Liver (tissue), 9 donors: ENCODE measurements around the gene AZGP1. TPM values are rescaled to one million over a fixed set of nuclear protein-coding genes. Genes with fewer than 3 reads are reported as not detected.
"Not testable (repeated sequence)": the region's sequence is repeated elsewhere in the genome, so short reads cannot be mapped to it uniquely, and the experiment has no call there.

ENCODE experiments used
- DNase-seq: peaks from one replicate; pipeline ENCODE4 v3.0.0-alpha.2; 2017; ENCODE audit warnings: low spot score
- H3K27ac ChIP-seq, 2 donors: one replicate each; pipeline ENCODE4 v1.7.0; 2013; ENCODE audit warnings: inconsistent platforms in 2 of 2, low read length in 2 of 2, control low read depth in 1 of 2, low read depth in 1 of 2, mild to moderate bottlenecking in 1 of 2
- H3K27me3 ChIP-seq, 4 donors: one replicate each; pipeline versions ENCODE4 v1.6.1 to v1.7.0; 2013; ENCODE audit warnings: low read length in 3 of 4, inconsistent platforms in 1 of 4, mild to moderate bottlenecking in 1 of 4, moderate library complexity in 1 of 4; ENCODE audit not compliant: control insufficient read depth in 4 of 4, insufficient read depth in 4 of 4
- H3K36me3 ChIP-seq, 4 donors: one replicate each; pipeline versions ENCODE4 v1.6.1 to v1.7.0; 2013; ENCODE audit warnings: low read length in 3 of 4, mild to moderate bottlenecking in 3 of 4, low read depth in 1 of 4, moderate library complexity in 1 of 4; ENCODE audit not compliant: control insufficient read depth in 4 of 4, insufficient read depth in 3 of 4
- H3K4me1 ChIP-seq, 4 donors: one replicate each; pipeline versions ENCODE4 v1.6.1 to v1.7.0; 2013; ENCODE audit warnings: low read length in 3 of 4, mild to moderate bottlenecking in 3 of 4, moderate library complexity in 1 of 4; ENCODE audit not compliant: control insufficient read depth in 4 of 4, insufficient read depth in 4 of 4
- H3K4me3 ChIP-seq, 3 donors: one replicate each; pipeline versions ENCODE4 v1.6.1 to v1.7.0; 2013; ENCODE audit warnings: low read length in 3 of 3, control low read depth in 1 of 3, low read depth in 1 of 3, mild to moderate bottlenecking in 1 of 3
- H3K9ac ChIP-seq, 2 donors: one replicate each; pipeline ENCODE4 v1.7.0; 2013; ENCODE audit warnings: low read length in 2 of 2, mild to moderate bottlenecking in 2 of 2, moderate library complexity in 2 of 2, control low read depth in 1 of 2, low read depth in 1 of 2
- H3K9me3 ChIP-seq, 4 donors: one replicate each; pipeline versions ENCODE4 v1.6.1 to v1.7.0; 2013; ENCODE audit warnings: low read length in 3 of 4; ENCODE audit not compliant: control insufficient read depth in 4 of 4
- EGR1 ChIP-seq, 2 donors: IDR thresholded peaks; 2 replicates each; pipeline ENCODE4 v1.6.1; 2016 to 2018; ENCODE audit warnings: antibody characterized with exemption in 2 of 2, low read depth in 2 of 2
- FOXA1 ChIP-seq: IDR thresholded peaks from 2 replicates; pipeline ENCODE4 v1.6.1; 2016; ENCODE audit warnings: antibody characterized with exemption
- GABPA ChIP-seq, 2 donors: IDR thresholded peaks in 1 of 2; conservative IDR thresholded peaks in 1 of 2; 2 replicates each; pipeline ENCODE4 v1.6.1; 2016; ENCODE audit warnings: antibody characterized with exemption in 2 of 2, mild to moderate bottlenecking in 1 of 2, moderate library complexity in 1 of 2
- HNF4A ChIP-seq, 2 donors: conservative IDR thresholded peaks; 2 replicates each; pipeline ENCODE4 v1.6.1; 2016; ENCODE audit warnings: antibody characterized with exemption in 2 of 2, mild to moderate bottlenecking in 2 of 2
- HNF4G ChIP-seq: IDR thresholded peaks from 2 replicates; pipeline ENCODE4 v1.6.1; 2016; ENCODE audit warnings: antibody characterized with exemption
- JUND ChIP-seq, 2 donors: IDR thresholded peaks; 2 replicates each; pipeline ENCODE4 v1.6.1; 2016; ENCODE audit warnings: antibody characterized with exemption in 2 of 2
- NR2F2 ChIP-seq: IDR thresholded peaks from 2 replicates; pipeline ENCODE4 v1.6.1; 2016; ENCODE audit warnings: antibody characterized with exemption
- RAD21 ChIP-seq, 2 donors: IDR thresholded peaks; 2 replicates each; pipeline ENCODE4 v1.6.1; 2016; ENCODE audit warnings: antibody characterized with exemption in 2 of 2, mild to moderate bottlenecking in 2 of 2
- RXRA ChIP-seq, 2 donors: IDR thresholded peaks; 2 replicates each; pipeline ENCODE4 v1.6.1; 2017 to 2018; ENCODE audit warnings: antibody characterized with exemption in 2 of 2, mild to moderate bottlenecking in 1 of 2
- SP1 ChIP-seq: IDR thresholded peaks from 2 replicates; pipeline ENCODE4 v1.6.1; 2018; ENCODE audit warnings: antibody characterized with exemption, mild to moderate bottlenecking
- TAF1 ChIP-seq: conservative IDR thresholded peaks from 2 replicates; pipeline ENCODE4 v1.6.1; 2016; ENCODE audit warnings: antibody characterized with exemption, mild to moderate bottlenecking
- YY1 ChIP-seq: IDR thresholded peaks from 2 replicates; pipeline ENCODE4 v1.6.1; 2016; ENCODE audit warnings: antibody characterized with exemption, mild to moderate bottlenecking
- WGBS: extraction: QIAGEN DNeasy Blood & Tissue Kit; methylation state at CpG from one replicate; pipeline ENCODE4 v1.1.7; 2013; 5-methylcytosine and 5-hydroxymethylcytosine counted together
- polyA plus RNA-seq, 2 donors: library from polyadenylated mRNA; stranded (reverse) in 1 of 2; unstranded in 1 of 2; fragments of 200-250 nt in 1 of 2; fragments of >200 nt in 1 of 2; fragmentation: Nextera tagmentation in 1 of 2; extraction: Ambion mirVana in 1 of 2; gene quantifications; one replicate each; pipeline versions ENCODE4 v1.2.1 to v1.2.3, GENCODE V29; 2013 to 2015
- total RNA-seq, 2 donors: library from RNA; depleted of rRNA; stranded (reverse); fragments of >200 nt; gene quantifications; one replicate each; pipeline ENCODE4 v1.2.3, GENCODE V29; 2014
- TF ChIP-seq, protein P1 (sequence below): fragments of 150-350 bp; IDR thresholded peaks from 2 replicates; pipeline ENCODE4 v1.5.1; 2017; ENCODE audit warnings: improper control_type of control experiment, low read depth, low read length; ENCODE audit not compliant: missing input control
- TF ChIP-seq, protein P2 (sequence below): IDR thresholded peaks from 2 replicates; pipeline ENCODE4 v1.6.1; 2016; ENCODE audit warnings: antibody characterized with exemption
- TF ChIP-seq, protein P3 (sequence below): IDR thresholded peaks from 2 replicates; pipeline ENCODE4 v1.6.1; 2016; ENCODE audit warnings: antibody characterized with exemption
- TF ChIP-seq, protein P4 (sequence below): IDR thresholded peaks from 2 replicates; pipeline ENCODE4 v1.6.1; 2016; ENCODE audit warnings: antibody characterized with exemption
- donor health status: healthy.
- donor health status: healthy.
- donor health status: healthy.
- donor health status: healthy.
- donor health status: healthy.

AZGP1 gene
- total and polyA plus RNA-seq, 4 donors, result 99.5 to 2,721 (median 1,150) TPM

DNA sequence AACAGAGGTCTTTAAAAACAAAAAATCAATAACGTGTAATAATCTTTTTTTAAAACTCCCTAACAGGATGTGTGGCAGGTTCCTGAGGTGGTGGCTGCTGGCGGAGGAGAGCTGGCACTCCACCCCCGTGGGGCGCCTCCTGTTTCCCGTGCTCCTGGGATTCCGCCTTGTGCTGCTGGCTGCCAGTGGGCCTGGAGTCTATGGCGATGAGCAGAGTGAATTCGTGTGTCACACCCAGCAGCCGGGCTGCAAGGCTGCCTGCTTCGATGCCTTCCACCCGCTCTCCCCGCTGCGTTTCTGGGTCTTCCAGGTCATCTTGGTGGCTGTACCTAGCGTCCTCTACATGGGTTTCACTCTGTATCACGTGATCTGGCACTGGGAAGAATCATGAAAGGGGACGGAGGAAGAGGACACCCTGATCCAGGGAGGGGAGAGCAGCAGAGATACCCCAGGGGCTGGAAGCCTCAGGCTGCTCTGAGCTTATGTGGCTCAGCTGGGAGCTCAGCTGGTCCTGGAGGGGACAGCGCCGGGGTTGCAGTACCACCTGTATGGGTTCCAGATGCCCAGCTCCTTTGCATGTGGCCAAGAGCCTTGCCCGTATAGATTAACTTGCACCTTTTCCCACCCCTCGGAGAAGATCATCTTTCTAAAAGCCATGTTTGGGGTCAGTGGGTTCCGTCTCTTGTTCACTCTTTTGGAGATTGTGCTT, 16.7 kb upstream of the AZGP1 start:
- H3K27ac ChIP-seq, result no peak overlapping the region
- H3K9ac ChIP-seq, result no peak overlapping the region
- no peaks in the 10 kb centered on the region for H3K27me3 ChIP-seq
- no peak for TF ChIP-seq GABPA (IDR thresholded peaks at IDR 0.05 in 1 of 2, conservative IDR thresholded peaks at IDR 0.05 in 1 of 2)
- TF ChIP-seq, protein P1, sequence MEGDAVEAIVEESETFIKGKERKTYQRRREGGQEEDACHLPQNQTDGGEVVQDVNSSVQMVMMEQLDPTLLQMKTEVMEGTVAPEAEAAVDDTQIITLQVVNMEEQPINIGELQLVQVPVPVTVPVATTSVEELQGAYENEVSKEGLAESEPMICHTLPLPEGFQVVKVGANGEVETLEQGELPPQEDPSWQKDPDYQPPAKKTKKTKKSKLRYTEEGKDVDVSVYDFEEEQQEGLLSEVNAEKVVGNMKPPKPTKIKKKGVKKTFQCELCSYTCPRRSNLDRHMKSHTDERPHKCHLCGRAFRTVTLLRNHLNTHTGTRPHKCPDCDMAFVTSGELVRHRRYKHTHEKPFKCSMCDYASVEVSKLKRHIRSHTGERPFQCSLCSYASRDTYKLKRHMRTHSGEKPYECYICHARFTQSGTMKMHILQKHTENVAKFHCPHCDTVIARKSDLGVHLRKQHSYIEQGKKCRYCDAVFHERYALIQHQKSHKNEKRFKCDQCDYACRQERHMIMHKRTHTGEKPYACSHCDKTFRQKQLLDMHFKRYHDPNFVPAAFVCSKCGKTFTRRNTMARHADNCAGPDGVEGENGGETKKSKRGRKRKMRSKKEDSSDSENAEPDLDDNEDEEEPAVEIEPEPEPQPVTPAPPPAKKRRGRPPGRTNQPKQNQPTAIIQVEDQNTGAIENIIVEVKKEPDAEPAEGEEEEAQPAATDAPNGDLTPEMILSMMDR, result no peak
- no peak for TF ChIP-seq RAD21 (IDR thresholded peaks at IDR 0.05)
- no peak for TF ChIP-seq HNF4G
- TF ChIP-seq HNF4A (conservative IDR thresholded peaks at IDR 0.05), result no peak
- TF ChIP-seq RXRA (IDR thresholded peaks at IDR 0.05), result no peak
- H3K9me3 ChIP-seq, result no peaks in the 10 kb centered on the region
- peaks cover 0 to 6% (median 3%) of the 10 kb centered on the region in 4 donors for H3K36me3 ChIP-seq
- H3K4me1 ChIP-seq, result peaks cover 7 to 39% (median 27%) of the 10 kb centered on the region in 4 donors
- 76% methylated on average over 21 of the region's 21 CpGs for WGBS
- no peak for DNase-seq
- no peak overlapping the region for H3K4me3 ChIP-seq

DNA sequence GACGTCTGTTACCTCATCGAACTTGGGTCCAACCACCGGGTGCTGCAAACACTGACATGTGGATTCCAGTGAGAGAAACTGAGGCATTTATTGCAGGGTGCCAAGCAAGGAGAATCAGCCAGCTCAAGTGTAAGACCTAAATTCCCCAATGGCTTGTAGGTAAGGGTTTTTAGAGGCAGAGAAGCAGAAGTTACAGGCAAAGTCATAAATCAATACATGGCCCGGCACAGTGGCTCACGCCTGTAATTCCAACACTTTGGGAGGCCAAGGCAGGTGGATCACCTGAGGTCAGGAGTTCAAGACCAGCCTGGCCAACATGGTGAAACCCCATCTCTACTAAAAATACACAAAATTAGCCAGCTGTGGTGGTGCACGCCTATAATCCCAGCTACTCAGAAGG, 15.7 kb upstream of the AZGP1 start:
- not testable (repeated sequence) for H3K9me3 ChIP-seq, DNase-seq, H3K9ac ChIP-seq, H3K4me3 ChIP-seq, H3K27me3 ChIP-seq, H3K27ac ChIP-seq
- Histone ChIP-seq H3K36me3 (peaks cover 0 to 12% (median 9%) of the 10 kb centered on the region in 4 donors), H3K4me1 (peaks cover 0 to 31% (median 21%) of the 10 kb centered on the region in 4 donors)
- WGBS, result 33% methylated on average over 6 of the region's 6 CpGs

DNA sequence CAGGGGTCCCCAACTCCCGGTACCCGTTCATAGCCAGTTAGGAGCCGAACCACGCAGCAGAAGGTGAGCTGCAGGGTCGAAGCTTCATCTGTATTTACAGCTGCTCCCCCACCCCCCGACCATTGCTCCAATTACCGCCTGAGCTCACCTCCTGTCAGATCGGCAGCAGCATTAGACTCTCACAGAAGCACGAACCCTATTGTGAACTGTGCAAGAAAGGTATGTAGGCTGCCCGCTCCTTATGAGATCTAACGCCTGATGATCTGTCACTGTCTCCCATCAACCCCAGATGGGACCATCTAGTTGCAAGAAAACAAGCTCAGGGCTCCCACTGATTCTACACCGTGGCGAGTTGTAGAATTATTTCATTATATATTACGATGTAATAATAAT, 14.6 kb upstream of the AZGP1 start:
- TF ChIP-seq, protein P2, sequence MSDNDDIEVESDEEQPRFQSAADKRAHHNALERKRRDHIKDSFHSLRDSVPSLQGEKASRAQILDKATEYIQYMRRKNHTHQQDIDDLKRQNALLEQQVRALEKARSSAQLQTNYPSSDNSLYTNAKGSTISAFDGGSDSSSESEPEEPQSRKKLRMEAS, result no peak
- TF ChIP-seq EGR1 (IDR thresholded peaks at IDR 0.05; ENCODE audit: low read depth in 2 of 2) (no peak), HNF4G (no peak), FOXA1 (no peak), RXRA (IDR thresholded peaks at IDR 0.05) (no peak), RAD21 (IDR thresholded peaks at IDR 0.05) (no peak), YY1 (no peak), HNF4A (conservative IDR thresholded peaks at IDR 0.05) (no peak), TAF1 (no peak), JUND (IDR thresholded peaks at IDR 0.05) (no peak), NR2F2 (no peak), SP1 (no peak)
- TF ChIP-seq, protein P1, result no peak
- TF ChIP-seq, protein P3, sequence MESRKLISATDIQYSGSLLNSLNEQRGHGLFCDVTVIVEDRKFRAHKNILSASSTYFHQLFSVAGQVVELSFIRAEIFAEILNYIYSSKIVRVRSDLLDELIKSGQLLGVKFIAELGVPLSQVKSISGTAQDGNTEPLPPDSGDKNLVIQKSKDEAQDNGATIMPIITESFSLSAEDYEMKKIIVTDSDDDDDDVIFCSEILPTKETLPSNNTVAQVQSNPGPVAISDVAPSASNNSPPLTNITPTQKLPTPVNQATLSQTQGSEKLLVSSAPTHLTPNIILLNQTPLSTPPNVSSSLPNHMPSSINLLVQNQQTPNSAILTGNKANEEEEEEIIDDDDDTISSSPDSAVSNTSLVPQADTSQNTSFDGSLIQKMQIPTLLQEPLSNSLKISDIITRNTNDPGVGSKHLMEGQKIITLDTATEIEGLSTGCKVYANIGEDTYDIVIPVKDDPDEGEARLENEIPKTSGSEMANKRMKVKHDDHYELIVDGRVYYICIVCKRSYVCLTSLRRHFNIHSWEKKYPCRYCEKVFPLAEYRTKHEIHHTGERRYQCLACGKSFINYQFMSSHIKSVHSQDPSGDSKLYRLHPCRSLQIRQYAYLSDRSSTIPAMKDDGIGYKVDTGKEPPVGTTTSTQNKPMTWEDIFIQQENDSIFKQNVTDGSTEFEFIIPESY, result no peak
- TF ChIP-seq, protein P4, sequence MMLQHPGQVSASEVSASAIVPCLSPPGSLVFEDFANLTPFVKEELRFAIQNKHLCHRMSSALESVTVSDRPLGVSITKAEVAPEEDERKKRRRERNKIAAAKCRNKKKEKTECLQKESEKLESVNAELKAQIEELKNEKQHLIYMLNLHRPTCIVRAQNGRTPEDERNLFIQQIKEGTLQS, result no peak
- Histone ChIP-seq H3K9me3 (no peaks in the 10 kb centered on the region), H3K27me3 (no peaks in the 10 kb centered on the region), H3K27ac (peak overlapping the region; percentile 1 to 49), H3K4me3 (no peak overlapping the region), H3K9ac (no peak overlapping the region), H3K36me3 (peaks cover 0 to 22% (median 20%) of the 10 kb centered on the region in 4 donors), H3K4me1 (peaks cover 0 to 32% (median 19%) of the 10 kb centered on the region in 4 donors)
- DNase-seq, result no peak
- WGBS, result 38% methylated on average over 14 of the region's 14 CpGs
